ENCODE results near the gene HSD17B13. TPM values are rescaled to one million over a fixed set of nuclear protein-coding genes. Genes with fewer than 3 reads are reported as not detected.

Gene HSD17B13
- total RNA-seq, result under 0.01 TPM in 2 replicates

GRCh38 chr4:87322754-87323153, at the start of gene HSD17B13:
TSS of gene HSD17B13 (minus strand) at chr4:87322882. CDS start at chr4:87322841, 41 bp downstream.

Small RNA genes within 50 kb of the gene (small RNA-seq; reads per million reads assigned to genes)
- not detected for gene MIR5705

Other genes starting within 250 kb of the HSD17B13 start
- gene KLHL8, start 102.3 kb downstream of the HSD17B13 start, total RNA-seq, result 11.1 and 11.6 TPM in 2 replicates
- 35.9 and 39.2 TPM in 2 replicates for gene HSD17B11, start 68.3 kb upstream of the HSD17B13 start, total RNA-seq
- gene NUDT9, start 99.7 kb upstream of the HSD17B13 start, total RNA-seq, result 15.8 and 20.5 TPM in 2 replicates
- gene SPARCL1, start 206.5 kb upstream of the HSD17B13 start, total RNA-seq, result not detected in 2 replicates